Activated CD8-positive, alpha-beta memory T cell treated with anti-CD3 and anti-CD28 coated beads, Interleukin-2, amount 50 U/mL, for 1 hour (primary cell): ENCODE measurements around the gene RND3.

Experiments used
- DNase-seq: peaks from one replicate; pipeline ENCODE4 v3.0.0-alpha.2; 2020; ENCODE audit errors: extremely low read depth

RND3 gene

DNA sequence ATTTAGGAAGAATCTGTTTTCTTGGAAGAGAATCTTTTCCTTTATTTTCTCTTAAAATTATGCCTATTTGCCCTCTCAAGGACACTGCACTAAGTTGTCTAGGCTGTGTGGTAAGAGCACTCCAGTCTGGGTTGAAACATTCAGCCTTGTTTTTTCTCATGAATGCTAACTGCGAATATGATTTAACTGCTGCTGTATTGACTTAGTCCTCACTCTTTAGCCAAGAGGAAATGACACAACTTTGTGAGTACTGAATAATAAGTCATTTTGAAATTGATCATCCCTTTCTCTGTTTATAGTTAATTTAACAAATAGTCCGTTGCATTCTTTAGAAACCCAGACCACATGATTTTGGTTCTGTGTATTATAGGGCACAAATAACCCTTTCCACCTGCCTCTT lies 4.5 kb upstream of the RND3 start:
- DNase-seq = no peak

GRCh38 chr2:150491430-150491829 lies 4.0 kb upstream of the RND3 start:
- DNase-seq = no peak

DNA sequence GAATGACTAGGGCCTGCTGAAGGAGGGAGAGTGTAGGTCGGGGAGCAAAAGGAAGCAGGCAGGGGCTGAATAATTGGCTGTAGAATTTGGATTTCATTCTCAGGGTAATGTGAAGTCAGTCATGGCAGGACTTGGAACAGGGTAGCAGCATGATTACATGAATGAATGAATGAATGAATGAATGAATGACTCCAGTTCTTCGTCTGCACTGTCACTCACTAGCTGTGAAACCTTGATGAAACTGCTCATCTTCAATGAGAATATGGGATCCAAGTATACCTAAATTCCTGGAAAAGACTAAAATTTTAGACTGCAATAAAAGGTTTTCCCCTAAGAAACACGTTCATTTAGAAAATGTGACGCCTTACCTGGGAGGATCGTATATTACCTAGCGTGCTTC lies 3.0 kb upstream of the RND3 start:
- DNase-seq = no peak

GRCh38 chr2:150486539-150487484 lies 655 bp downstream of the RND3 start:
- no peak for DNase-seq

DNA sequence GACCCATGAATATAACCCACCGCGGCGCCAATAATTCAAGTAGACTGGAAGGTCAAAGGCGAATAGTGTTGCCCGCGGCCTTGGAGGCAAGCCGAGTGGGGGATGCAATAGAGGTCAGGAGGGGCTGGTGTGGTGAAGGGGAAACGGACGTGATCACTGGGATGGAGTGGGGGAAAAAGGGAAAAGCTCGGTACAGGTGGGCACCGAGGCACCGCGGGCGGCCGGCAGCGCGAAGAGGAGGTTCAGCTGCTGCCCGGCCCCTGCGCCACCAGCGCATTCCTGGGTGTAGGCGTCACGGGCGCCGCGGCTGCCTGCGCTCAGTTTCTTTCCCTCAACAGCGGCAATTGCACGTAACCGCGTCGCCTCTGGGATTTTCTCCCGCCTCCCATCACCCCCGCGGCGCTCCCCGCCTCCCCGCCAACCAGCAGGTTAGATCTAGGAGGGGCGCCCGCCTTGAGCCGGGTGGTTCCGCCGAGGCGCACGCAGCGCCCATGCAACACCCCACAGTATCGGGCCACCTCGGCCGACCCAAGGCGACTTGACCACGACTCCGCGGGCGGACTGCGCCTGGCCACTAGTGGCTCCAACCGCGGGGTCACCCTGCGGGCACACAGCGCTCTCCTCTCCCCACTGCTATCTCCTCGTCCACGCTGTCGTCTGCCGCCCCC lies 1.5 kb downstream of the RND3 start:
- DNase-seq = no peak

DNA sequence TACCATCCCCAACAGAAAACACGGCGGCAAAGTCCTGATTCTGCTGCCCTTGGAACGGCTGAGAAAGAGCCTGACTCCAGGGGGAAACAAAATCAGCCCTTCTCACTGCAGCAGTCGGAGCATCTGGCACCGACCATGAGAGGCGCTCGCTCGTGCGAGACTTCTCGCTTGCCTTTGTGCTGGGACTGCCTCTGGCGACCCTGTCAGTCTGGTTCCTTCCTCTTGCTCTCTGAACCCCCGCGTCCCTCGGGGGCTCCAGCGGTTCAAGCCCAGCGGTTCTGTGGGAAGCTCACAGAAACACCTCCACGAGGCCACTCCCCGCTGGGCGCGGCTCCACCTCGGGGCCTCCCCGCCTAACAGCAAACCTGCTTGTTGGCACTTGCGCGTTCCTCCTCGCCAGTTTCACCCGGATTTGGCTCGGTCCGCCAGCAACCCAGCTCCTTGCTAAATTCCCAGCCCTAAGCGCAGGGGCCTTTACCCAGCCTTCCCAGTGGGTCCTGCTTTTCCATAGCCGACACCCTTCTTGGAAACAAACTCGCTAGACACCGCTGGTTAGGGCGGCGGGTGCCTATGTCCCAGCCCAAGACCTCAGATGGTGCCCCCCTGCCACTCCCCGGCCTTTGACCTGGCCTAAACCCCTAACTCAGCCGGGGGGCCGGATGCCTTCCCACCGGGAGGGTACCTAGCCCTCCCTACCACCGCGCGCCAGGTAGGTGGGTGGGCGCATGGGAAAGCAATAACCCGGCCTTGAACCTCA lies 2.2 kb downstream of the RND3 start:
- no peak for DNase-seq

DNA sequence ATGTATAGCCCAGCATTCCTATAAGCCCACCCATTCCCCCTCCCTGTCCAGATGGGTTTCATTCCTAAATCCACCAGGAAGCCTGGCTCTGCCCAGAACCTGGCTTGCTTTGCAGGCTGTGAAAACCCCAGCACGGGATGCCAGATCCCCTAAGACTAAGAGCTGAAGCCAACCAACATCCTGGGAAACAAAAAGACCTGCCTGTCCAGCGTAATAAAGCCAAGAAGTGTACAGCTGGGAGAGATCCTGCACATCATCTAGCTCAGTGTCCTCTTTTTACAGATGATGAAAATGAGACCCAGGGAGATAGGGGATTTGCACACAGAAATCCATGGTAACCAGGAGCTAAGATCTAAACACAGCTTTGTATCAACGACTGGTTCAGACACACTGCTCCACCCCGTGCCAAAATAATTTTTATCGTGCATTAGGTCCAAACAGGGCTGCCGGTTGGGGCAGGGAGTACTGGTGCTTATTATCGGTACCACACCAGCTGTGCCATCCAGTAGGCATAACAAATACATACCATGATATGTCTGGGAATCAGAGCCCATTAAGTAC lies 2.9 kb downstream of the RND3 start:
- DNase-seq = no peak

GRCh38 chr2:150484006-150484405 lies 3.5 kb downstream of the RND3 start:
- DNase-seq = no peak

- DNase-seq = no peak
Measured at GRCh38 chr2:150483532-150483931, 3.9 kb downstream of the RND3 start.

- DNase-seq = no peak
Measured at GRCh38 chr2:150482667-150483400, 4.6 kb downstream of the RND3 start.

GRCh38 chr2:150482111-150482510 lies 5.4 kb downstream of the RND3 start:
- no peak for DNase-seq

- no peak for DNase-seq
Measured at GRCh38 chr2:150480971-150481830, 6.3 kb downstream of the RND3 start.

- DNase-seq = no peak
Measured at GRCh38 chr2:150480241-150480640, 7.2 kb downstream of the RND3 start.

GRCh38 chr2:150479075-150479915 lies 8.2 kb downstream of the RND3 start:
- DNase-seq = no peak

- DNase-seq = no peak
Measured at GRCh38 chr2:150478200-150478974, 9.1 kb downstream of the RND3 start.

DNA sequence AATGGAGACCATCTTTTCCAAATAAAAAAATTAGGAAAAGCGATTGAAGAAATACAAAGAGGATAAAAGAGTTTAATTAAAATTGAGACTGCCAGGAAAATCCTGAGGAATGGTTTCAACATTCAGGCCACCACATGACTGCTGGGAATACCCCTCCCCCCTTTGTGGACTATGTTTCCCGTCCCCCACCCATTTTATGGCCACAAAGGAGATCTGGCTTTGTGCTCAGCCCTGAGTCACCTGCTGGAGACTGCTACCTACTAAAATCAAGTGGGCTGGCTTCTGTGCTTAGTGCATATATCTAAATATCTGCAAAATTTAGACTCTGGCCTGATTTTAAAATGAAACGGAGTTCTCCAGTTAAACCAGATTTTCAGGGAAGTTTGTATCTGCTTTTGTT lies 10.1 kb downstream of the RND3 start:
- no peak for DNase-seq

- no peak for DNase-seq
Measured at GRCh38 chr2:150476809-150477302, 10.6 kb downstream of the RND3 start.

GRCh38 chr2:150476286-150476685 lies 11.2 kb downstream of the RND3 start:
- DNase-seq = no peak
